Activated naive CD4-positive, alpha-beta T cell treated with anti-CD3 and anti-CD28 coated beads for 36 hours (primary cell): ENCODE data around the gene TBRG1. TPM values are rescaled to one million over a fixed set of nuclear protein-coding genes. Genes with fewer than 3 reads are reported as not detected.

ENCODE experiments used
- CTCF ChIA-PET: fragments of 350-600 bp; sonication (Branson Sonifier 250); formaldehyde crosslinking; loops from one replicate; lab custom pipeline; 2021; ENCODE audit warnings: antibody characterized with exemption; lab: Charles Lee
- DNase-seq: peaks from one replicate; pipeline ENCODE4 v3.0.0-alpha.2; 2020
- H3K27ac Mint-ChIP-seq: one replicate; pipeline ENCODE4 v1.8.0; 2021; ENCODE audit warnings: mild to moderate bottlenecking, mixed read lengths
- H3K27me3 Mint-ChIP-seq: one replicate; pipeline ENCODE4 v1.8.0; 2021; ENCODE audit warnings: low read depth, mixed read lengths
- H3K36me3 Mint-ChIP-seq: one replicate; pipeline ENCODE4 v1.8.0; 2021; ENCODE audit warnings: low read depth, mixed read lengths
- H3K4me1 Mint-ChIP-seq: one replicate; pipeline ENCODE4 v1.8.0; 2021; ENCODE audit warnings: low read depth, mixed read lengths
- H3K4me3 Mint-ChIP-seq: one replicate; pipeline ENCODE4 v1.8.0; 2021; ENCODE audit warnings: mild to moderate bottlenecking, moderate library complexity, mixed read lengths
- H3K9me3 Mint-ChIP-seq: one replicate; pipeline ENCODE4 v1.8.0; 2021; ENCODE audit warnings: mixed read lengths
- intact Hi-C: fragments of 100-400 bp; cut with micrococcal nuclease; formaldehyde crosslinking; loops from one replicate; pipeline ENCODE4 v1.15.1; 2023
- total RNA-seq, 2 experiments: library from RNA; stranded (reverse); gene quantifications; one replicate each; pipeline ENCODE4 v1.2.3, GENCODE V29; 2021

TBRG1 gene
- total RNA-seq, 2 experiments from 2014 or later: 28.3 to 28.6 TPM

- DNase-seq: no peak
- no peaks in the 10 kb centered on the region for H3K9me3 Mint-ChIP-seq
- H3K4me3 Mint-ChIP-seq: peak overlapping the region; percentile 96
- peaks cover 24% of the 10 kb centered on the region for H3K4me1 Mint-ChIP-seq
- no peaks in the 10 kb centered on the region for H3K27me3 Mint-ChIP-seq
- peaks cover 13% of the 10 kb centered on the region for H3K36me3 Mint-ChIP-seq
- intact Hi-C loops: loop anchor here (2.0 to 5.0 kb wide), 3 partner anchors 488 to 882 kb away; partner anchors contain the start of genes TMEM218, VWA5A and ZNF202
- CTCF ChIA-PET: interaction anchor here (0.9 to 2.1 kb wide), 3 partner anchors 9 to 20 kb away, joined by 4 to 8 read pairs (median 5); no protein-coding TSS in a partner anchor
- peak overlapping the region; percentile 32 for H3K27ac Mint-ChIP-seq
Measured at GRCh38 chr11:124623861-124624525, 1.3 kb downstream of the TBRG1 start.

- no peaks in the 10 kb centered on the region for H3K27me3 Mint-ChIP-seq
- H3K4me3 Mint-ChIP-seq: no peak overlapping the region
- CTCF ChIA-PET: interaction anchor here (0.7 to 1.5 kb wide), 3 partner anchors 13 to 44 kb away, joined by 3 to 5 read pairs (median 4); no protein-coding TSS in a partner anchor
- peak overlapping the region; percentile 24 for H3K27ac Mint-ChIP-seq
- H3K36me3 Mint-ChIP-seq: peaks cover 13% of the 10 kb centered on the region
- no peaks in the 10 kb centered on the region for H3K9me3 Mint-ChIP-seq
- peaks cover 24% of the 10 kb centered on the region for H3K4me1 Mint-ChIP-seq
- intact Hi-C loops: no loop called here
- DNase-seq: no peak
Measured at GRCh38 chr11:124625504-124626168, 3.0 kb downstream of the TBRG1 start.

GRCh38 chr11:124627546-124627945 is 4.9 kb downstream of the TBRG1 start:
- no peak overlapping the region for H3K27ac Mint-ChIP-seq
- intact Hi-C loops: no loop called here

GRCh38 chr11:124629961-124630360 is 7.3 kb downstream of the TBRG1 start:
- no peak overlapping the region for H3K27ac Mint-ChIP-seq
- CTCF ChIA-PET: interaction anchor here (1.2 to 1.6 kb wide), 2 partner anchors 15 to 39 kb away, joined by 4 to 5 read pairs; no protein-coding TSS in a partner anchor
- H3K36me3 Mint-ChIP-seq: peaks cover 27% of the 10 kb centered on the region
- H3K9me3 Mint-ChIP-seq: no peaks in the 10 kb centered on the region
- no peak for DNase-seq
- intact Hi-C loops: no loop called here
- peaks cover 16% of the 10 kb centered on the region for H3K4me1 Mint-ChIP-seq
- no peak overlapping the region for H3K4me3 Mint-ChIP-seq
- no peaks in the 10 kb centered on the region for H3K27me3 Mint-ChIP-seq

More at GRCh38 chr11:124627546-124627945, 4.9 kb downstream of the TBRG1 start:
- Mint-ChIP-seq H3K36me3 (peaks cover 20% of the 10 kb centered on the region), H3K27me3 (no peaks in the 10 kb centered on the region), H3K4me3 (no peak overlapping the region), H3K4me1 (peaks cover 24% of the 10 kb centered on the region), H3K9me3 (no peaks in the 10 kb centered on the region)
- DNase-seq: no peak
- CTCF ChIA-PET: interaction anchor here (1.0 kb wide), 1 partner anchor 42 kb away, joined by 4 read pairs; no protein-coding TSS in a partner anchor

GRCh38 chr11:124633355-124633754 is 10.7 kb downstream of the TBRG1 start:
- Mint-ChIP-seq H3K36me3 (peaks cover 29% of the 10 kb centered on the region), H3K9me3 (no peaks in the 10 kb centered on the region), H3K4me3 (no peak overlapping the region), H3K27me3 (no peaks in the 10 kb centered on the region), H3K27ac (no peak overlapping the region), H3K4me1 (peaks cover 2% of the 10 kb centered on the region)
- DNase-seq: no peak
- CTCF ChIA-PET: interaction anchor here (2.2 kb wide), 1 partner anchor 10 kb away, joined by 8 read pairs; the partner anchor contains the start of gene TBRG1
- intact Hi-C loops: no loop called here

GRCh38 chr11:124635932-124636331 is 13.3 kb downstream of the TBRG1 start:
- CTCF ChIA-PET: interaction anchor here (1.0 kb wide), 1 partner anchor 8 kb away, joined by 3 read pairs; no protein-coding TSS in a partner anchor
- intact Hi-C loops: no loop called here
- Mint-ChIP-seq H3K27me3 (no peaks in the 10 kb centered on the region), H3K4me3 (no peak overlapping the region), H3K4me1 (no peaks in the 10 kb centered on the region), H3K9me3 (no peaks in the 10 kb centered on the region), H3K27ac (no peak overlapping the region), H3K36me3 (peaks cover 26% of the 10 kb centered on the region)
- no peak for DNase-seq

GRCh38 chr11:124638500-124638899 is 15.8 kb downstream of the TBRG1 start:
- DNase-seq: no peak
- no peaks in the 10 kb centered on the region for H3K9me3 Mint-ChIP-seq
- no peaks in the 10 kb centered on the region for H3K4me1 Mint-ChIP-seq
- intact Hi-C loops: no loop called here
- no peaks in the 10 kb centered on the region for H3K27me3 Mint-ChIP-seq
- no peak overlapping the region for H3K27ac Mint-ChIP-seq
- peaks cover 13% of the 10 kb centered on the region for H3K36me3 Mint-ChIP-seq
- CTCF ChIA-PET: interaction anchor here (1.2 to 2.0 kb wide), 2 partner anchors 14 to 19 kb away, joined by 3 to 5 read pairs; no protein-coding TSS in a partner anchor
- H3K4me3 Mint-ChIP-seq: no peak overlapping the region

GRCh38 chr11:124639186-124639585 is 16.5 kb downstream of the TBRG1 start:
- H3K4me3 Mint-ChIP-seq: no peak overlapping the region
- no peaks in the 10 kb centered on the region for H3K9me3 Mint-ChIP-seq
- H3K36me3 Mint-ChIP-seq: peaks cover 11% of the 10 kb centered on the region
- DNase-seq: no peak
- CTCF ChIA-PET: interaction anchor here (1.2 to 2.0 kb wide), 3 partner anchors 14 to 227 kb away, joined by 3 to 5 read pairs (median 5); no protein-coding TSS in a partner anchor
- intact Hi-C loops: no loop called here
- no peaks in the 10 kb centered on the region for H3K4me1 Mint-ChIP-seq
- H3K27ac Mint-ChIP-seq: no peak overlapping the region
- no peaks in the 10 kb centered on the region for H3K27me3 Mint-ChIP-seq

GRCh38 chr11:124640666-124641065 is 18.0 kb downstream of the TBRG1 start:
- H3K36me3 Mint-ChIP-seq: peaks cover 9% of the 10 kb centered on the region
- H3K27ac Mint-ChIP-seq: no peak overlapping the region
- CTCF ChIA-PET: interaction anchor here (0.6 to 1.4 kb wide), 4 partner anchors 151 to 236 kb away, joined by 3 to 5 read pairs (median 3); no protein-coding TSS in a partner anchor
- intact Hi-C loops: loop anchor here (5.0 kb wide), 1 partner anchor 717 kb away; no protein-coding TSS in a partner anchor
- no peaks in the 10 kb centered on the region for H3K9me3 Mint-ChIP-seq
- H3K27me3 Mint-ChIP-seq: no peaks in the 10 kb centered on the region
- DNase-seq: no peak
- no peaks in the 10 kb centered on the region for H3K4me1 Mint-ChIP-seq
- no peak overlapping the region for H3K4me3 Mint-ChIP-seq

GRCh38 chr11:124642628-124643027 is 20.0 kb downstream of the TBRG1 start:
- Mint-ChIP-seq H3K36me3 (peaks cover 2% of the 10 kb centered on the region), H3K27me3 (no peaks in the 10 kb centered on the region), H3K9me3 (no peaks in the 10 kb centered on the region), H3K4me1 (no peaks in the 10 kb centered on the region), H3K4me3 (no peak overlapping the region), H3K27ac (no peak overlapping the region)
- CTCF ChIA-PET: interaction anchor here (0.8 to 1.6 kb wide), 6 partner anchors 12 to 223 kb away, joined by 3 to 5 read pairs (median 4); no protein-coding TSS in a partner anchor
- intact Hi-C loops: loop anchor here (5.0 kb wide), 1 partner anchor 715 kb away; no protein-coding TSS in a partner anchor
- no peak for DNase-seq

- no peaks in the 10 kb centered on the region for H3K9me3 Mint-ChIP-seq
- CTCF ChIA-PET: interaction anchor here (0.7 to 1.6 kb wide), 10 partner anchors 17 to 530 kb away, joined by 3 to 5 read pairs (median 3); partner anchors contain the start of gene ESAM
- H3K4me1 Mint-ChIP-seq: no peaks in the 10 kb centered on the region
- no peak for DNase-seq
- H3K27me3 Mint-ChIP-seq: no peaks in the 10 kb centered on the region
- no peak overlapping the region for H3K27ac Mint-ChIP-seq
- H3K36me3 Mint-ChIP-seq: peaks cover 2% of the 10 kb centered on the region
- no peak overlapping the region for H3K4me3 Mint-ChIP-seq
- intact Hi-C loops: loop anchor here (5.0 kb wide), 1 partner anchor 714 kb away; no protein-coding TSS in a partner anchor
Measured at GRCh38 chr11:124643042-124643604, 20.5 kb downstream of the TBRG1 start.
